ENCODE data around the gene MEGF8. TPM values are rescaled to one million over a fixed set of nuclear protein-coding genes. Genes with fewer than 3 reads are reported as not detected.

MEGF8 gene
- total RNA-seq, 1 experiment from 2014 or later: 75.6 TPM

- DNase-seq (ENCODE audit: low read depth): no peak
- in situ Hi-C loops (cut with HindIII; ENCODE audit: low pct_unique_long_range_greater_than_20kb, low sequenced_read_pairs): no loop called here
Measured at GRCh38 chr19:42284591-42285341, 40.7 kb upstream of the MEGF8 start.

DNA sequence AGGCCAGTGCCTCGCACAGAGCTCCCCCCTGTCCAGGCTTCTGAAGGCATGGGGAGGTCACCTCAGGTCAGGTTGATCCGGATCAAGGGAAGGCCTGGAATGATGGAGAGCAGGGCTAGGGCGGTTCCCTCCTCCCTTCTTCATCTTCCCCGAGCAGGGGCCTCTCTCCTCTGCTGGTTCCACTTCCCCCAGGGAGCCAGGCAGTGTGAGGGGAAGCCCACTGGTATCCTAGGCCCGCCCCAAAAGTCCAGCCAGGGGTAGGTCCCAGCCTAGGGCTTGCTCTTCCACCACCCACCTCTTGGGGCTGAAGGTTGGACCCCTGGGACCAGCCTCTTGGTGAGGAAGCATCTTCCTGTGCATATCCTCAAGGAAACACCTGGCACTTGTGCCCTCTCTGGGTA is 39.9 kb upstream of the MEGF8 start:
- DNase-seq (ENCODE audit: low read depth): no peak
- in situ Hi-C loops (cut with HindIII; ENCODE audit: low pct_unique_long_range_greater_than_20kb, low sequenced_read_pairs): no loop called here

DNA sequence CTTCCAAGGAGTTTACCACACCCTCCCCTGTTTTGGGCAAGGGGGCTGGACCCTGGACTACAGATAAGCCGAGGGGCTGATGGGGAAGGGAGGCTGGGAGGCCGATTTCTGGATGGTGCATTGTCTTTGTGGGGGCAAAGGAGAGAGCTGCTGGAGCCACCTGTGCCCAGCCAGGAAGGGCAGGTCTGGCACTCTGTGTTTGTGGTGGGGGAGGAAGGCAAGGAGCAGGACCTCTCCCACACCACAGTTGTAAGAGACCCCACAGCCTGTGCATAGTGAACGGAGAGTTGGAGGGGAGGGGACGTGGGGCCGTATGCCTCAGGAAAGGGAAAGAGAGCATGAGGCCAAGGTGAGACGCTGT is 39.5 kb upstream of the MEGF8 start:
- in situ Hi-C loops (cut with HindIII; ENCODE audit: low pct_unique_long_range_greater_than_20kb, low sequenced_read_pairs): no loop called here

DNA sequence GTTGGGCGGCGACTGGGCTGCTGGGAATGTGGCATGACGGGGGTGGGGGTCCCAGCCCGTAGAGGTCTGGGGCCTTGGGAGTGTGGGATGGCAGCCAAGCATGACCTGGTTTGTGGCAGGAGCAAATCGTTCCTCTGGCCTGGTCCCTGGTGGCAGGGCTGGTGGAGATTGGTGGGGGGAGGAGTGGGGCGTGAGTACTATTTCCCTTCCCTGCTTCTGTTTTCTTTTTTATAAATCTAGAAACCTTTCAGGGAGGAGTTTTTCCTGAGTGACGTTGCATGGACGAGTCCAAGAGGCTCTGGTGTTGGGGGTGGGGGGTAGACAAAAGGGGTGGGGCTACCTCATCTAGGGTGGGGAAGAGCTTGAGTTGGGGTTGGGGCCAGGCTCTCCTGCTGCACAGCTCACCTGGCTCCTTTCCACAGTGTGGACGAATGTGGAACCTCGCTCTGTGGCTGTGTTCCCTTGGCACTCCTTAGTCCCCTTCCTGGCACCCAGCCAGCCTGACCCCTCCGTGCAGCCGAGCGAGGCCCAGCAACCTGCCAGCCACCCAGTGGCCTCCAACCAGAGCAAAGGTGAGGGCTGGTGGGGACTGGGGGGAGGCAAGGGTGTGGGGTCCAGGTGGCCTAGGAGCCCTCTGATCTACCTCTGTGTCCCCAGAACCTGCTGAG is 39.0 kb upstream of the MEGF8 start:
- in situ Hi-C loops (cut with HindIII; ENCODE audit: low pct_unique_long_range_greater_than_20kb, low sequenced_read_pairs): no loop called here
- DNase-seq (ENCODE audit: low read depth): no peak

More for the DNA sequence above, 39.5 kb upstream of the MEGF8 start:
- no peak for DNase-seq (ENCODE audit: low read depth)

DNA sequence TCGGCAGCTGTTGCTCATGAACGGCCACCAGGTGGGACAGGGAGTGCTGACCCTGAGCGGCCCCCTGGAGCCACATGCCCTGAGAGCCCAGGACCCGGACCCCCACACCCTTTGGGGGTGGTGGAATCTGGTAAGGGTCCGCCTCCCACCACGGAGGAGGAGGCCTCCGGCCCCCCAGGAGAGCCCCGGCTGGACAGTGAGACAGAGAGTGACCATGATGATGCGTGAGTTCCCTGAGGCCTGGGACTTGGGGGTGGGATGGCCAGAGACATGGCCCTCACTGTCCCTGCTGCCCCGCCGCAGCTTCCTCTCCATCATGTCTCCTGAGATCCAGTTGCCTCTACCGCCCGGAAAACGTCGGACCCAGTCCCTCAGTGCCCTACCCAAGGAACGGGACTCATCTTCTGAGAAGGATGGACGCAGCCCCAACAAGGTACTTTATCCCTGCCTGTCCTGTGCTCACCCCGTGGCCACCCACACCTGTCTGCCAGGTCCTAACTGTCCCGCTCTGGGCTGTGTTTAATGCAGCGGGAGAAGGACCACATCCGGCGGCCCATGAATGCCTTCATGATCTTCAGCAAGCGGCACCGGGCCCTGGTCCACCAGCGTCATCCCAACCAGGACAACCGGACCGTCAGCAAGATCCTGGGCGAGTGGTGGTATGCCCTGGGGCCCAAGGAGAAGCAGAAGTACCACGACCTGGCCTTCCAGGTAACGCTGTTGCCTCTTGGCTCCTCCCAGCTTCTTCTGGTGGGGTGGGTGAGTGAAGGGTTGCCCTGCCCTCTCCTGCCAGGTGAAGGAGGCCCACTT is 38.2 kb upstream of the MEGF8 start:
- DNase-seq (ENCODE audit: low read depth): no peak
- in situ Hi-C loops (cut with HindIII; ENCODE audit: low pct_unique_long_range_greater_than_20kb, low sequenced_read_pairs): no loop called here

DNA sequence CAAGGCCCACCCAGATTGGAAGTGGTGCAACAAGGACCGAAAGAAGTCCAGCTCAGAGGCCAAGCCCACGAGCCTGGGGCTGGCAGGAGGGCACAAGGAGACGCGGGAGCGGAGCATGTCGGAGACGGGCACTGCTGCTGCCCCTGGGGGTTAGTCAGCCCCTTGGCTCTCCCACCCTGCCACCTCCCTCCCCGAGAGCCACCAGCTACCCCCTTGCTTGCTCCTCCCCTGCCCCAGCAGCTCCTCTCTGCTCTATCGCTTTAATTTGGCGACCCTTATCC is 37.7 kb upstream of the MEGF8 start:
- in situ Hi-C loops (cut with HindIII; ENCODE audit: low pct_unique_long_range_greater_than_20kb, low sequenced_read_pairs): no loop called here
- DNase-seq (ENCODE audit: low read depth): no peak

DNA sequence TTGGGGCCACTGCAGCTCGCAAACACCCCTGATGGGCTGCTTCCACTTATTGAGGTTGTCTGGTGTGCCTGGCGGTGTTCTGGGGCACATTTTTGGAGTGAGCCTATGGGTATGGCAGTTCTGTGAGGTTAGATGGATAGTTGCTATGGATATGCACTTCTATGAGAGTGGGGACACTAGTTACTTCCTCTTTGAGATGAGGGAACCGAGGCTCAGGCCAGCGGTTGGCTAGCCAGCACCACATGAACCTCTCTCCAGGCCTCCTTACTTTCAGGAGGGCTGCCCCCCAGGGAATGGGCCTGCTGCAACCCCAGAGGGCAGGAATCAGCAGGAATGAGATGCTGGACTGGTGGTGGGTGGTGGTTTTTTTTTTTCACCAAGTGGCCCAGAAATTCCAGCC is 37.0 kb upstream of the MEGF8 start:
- in situ Hi-C loops (cut with HindIII; ENCODE audit: low pct_unique_long_range_greater_than_20kb, low sequenced_read_pairs): no loop called here

GRCh38 chr19:42288881-42289555 is 36.4 kb upstream of the MEGF8 start:
- DNase-seq (ENCODE audit: low read depth): no peak
- in situ Hi-C loops (cut with HindIII; ENCODE audit: low pct_unique_long_range_greater_than_20kb, low sequenced_read_pairs): no loop called here

More for the DNA sequence above, 37.0 kb upstream of the MEGF8 start:
- DNase-seq (ENCODE audit: low read depth): no peak

- in situ Hi-C loops (cut with HindIII; ENCODE audit: low pct_unique_long_range_greater_than_20kb, low sequenced_read_pairs): no loop called here
- no peak for DNase-seq (ENCODE audit: low read depth)
Measured at GRCh38 chr19:42289556-42290041, 35.8 kb upstream of the MEGF8 start.

GRCh38 chr19:42290136-42290522 is 35.3 kb upstream of the MEGF8 start:
- no peak for DNase-seq (ENCODE audit: low read depth)
- in situ Hi-C loops (cut with HindIII; ENCODE audit: low pct_unique_long_range_greater_than_20kb, low sequenced_read_pairs): no loop called here

GRCh38 chr19:42290523-42291434 is 34.7 kb upstream of the MEGF8 start:
- DNase-seq (ENCODE audit: low read depth): no peak
- in situ Hi-C loops (cut with HindIII; ENCODE audit: low pct_unique_long_range_greater_than_20kb, low sequenced_read_pairs): no loop called here

DNA sequence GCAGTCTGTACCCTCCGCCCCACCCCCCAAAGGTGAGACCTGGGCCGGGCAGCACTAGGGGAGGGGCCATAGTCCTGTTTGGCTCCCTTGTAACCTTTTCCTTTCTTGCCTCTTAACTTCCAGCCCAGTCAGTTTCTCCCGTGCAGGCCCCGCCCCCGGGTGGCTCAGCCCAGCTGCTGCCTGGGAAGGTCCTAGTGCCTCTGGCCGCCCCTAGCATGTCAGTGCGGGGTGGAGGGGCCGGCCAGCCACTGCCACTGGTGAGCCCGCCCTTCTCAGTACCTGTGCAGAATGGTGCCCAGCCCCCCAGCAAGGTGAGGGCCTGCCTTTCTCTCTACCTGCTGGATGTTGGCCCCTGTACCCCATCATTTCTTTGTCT is 34.0 kb upstream of the MEGF8 start:
- in situ Hi-C loops (cut with HindIII; ENCODE audit: low pct_unique_long_range_greater_than_20kb, low sequenced_read_pairs): no loop called here
- no peak for DNase-seq (ENCODE audit: low read depth)

DNA sequence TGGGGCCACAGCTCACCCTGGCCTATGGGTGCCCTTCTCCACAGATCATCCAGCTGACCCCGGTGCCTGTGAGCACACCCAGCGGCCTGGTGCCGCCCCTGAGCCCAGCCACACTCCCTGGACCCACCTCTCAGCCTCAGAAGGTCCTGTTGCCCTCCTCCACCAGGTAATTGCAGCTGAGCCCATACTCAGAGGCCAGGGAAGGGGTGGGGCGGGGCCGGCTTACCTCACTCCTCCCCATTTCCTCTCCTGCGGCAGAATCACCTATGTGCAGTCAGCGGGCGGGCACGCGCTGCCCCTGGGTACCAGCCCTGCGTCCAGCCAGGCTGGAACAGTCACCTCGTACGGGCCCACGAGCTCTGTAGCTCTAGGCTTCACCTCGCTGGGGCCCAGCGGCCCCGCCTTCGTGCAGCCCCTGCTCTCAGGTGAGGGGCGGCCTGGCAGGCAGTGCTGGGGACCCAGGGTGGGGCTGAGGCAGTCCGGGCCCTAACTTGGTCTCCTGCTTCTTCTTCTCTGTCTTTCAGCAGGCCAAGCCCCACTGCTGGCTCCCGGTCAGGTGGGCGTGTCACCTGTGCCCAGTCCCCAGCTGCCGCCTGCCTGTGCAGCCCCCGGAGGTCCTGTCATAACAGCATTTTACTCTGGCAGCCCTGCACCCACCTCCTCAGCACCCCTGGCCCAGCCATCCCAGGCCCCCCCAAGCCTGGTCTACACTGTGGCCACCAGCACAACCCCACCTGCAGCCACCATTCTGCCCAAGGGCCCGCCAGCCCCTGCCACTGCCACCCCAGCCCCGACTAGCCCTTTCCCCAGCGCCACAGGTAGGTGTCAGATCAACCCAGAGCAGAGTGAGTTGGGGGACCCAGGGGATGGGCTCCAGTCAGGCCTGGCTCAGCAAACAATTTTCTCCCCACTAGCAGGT is 33.1 kb upstream of the MEGF8 start:
- in situ Hi-C loops (cut with HindIII; ENCODE audit: low pct_unique_long_range_greater_than_20kb, low sequenced_read_pairs): no loop called here

DNA sequence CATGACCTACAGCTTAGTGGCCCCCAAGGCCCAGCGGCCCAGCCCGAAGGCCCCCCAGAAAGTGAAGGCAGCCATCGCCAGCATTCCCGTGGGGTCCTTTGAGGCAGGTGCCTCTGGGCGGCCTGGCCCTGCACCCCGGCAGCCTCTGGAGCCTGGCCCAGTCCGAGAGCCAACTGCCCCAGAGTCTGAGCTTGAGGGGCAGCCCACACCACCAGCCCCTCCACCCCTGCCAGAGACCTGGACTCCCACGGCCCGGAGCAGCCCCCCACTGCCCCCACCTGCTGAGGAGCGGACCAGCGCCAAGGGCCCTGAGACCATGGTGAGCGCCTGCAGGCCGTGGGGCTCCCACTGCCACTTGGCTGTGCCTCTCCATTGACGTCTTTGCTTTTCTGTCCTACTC is 32.5 kb upstream of the MEGF8 start:
- in situ Hi-C loops (cut with HindIII; ENCODE audit: low pct_unique_long_range_greater_than_20kb, low sequenced_read_pairs): no loop called here
- DNase-seq (ENCODE audit: low read depth): no peak

More for the DNA sequence above, 33.1 kb upstream of the MEGF8 start:
- DNase-seq (ENCODE audit: low read depth): no peak

- no peak for DNase-seq (ENCODE audit: low read depth)
- in situ Hi-C loops (cut with HindIII; ENCODE audit: low pct_unique_long_range_greater_than_20kb, low sequenced_read_pairs): no loop called here
Measured at GRCh38 chr19:42293540-42293939, 31.9 kb upstream of the MEGF8 start.

- DNase-seq (ENCODE audit: low read depth): no peak
- in situ Hi-C loops (cut with HindIII; ENCODE audit: low pct_unique_long_range_greater_than_20kb, low sequenced_read_pairs): no loop called here
Measured at GRCh38 chr19:42293948-42294347, 31.5 kb upstream of the MEGF8 start.

All from Caki2 (cell line).